Activated CD4-positive, alpha-beta T cell treated with anti-CD3 and anti-CD28 coated beads, Interleukin-2, amount 50 U/mL, for 1 hour (primary cell): Measurements from ENCODE around the gene TBL1X.
"Not testable (repeated sequence)": the region's sequence is repeated elsewhere in the genome, so short reads cannot be mapped to it uniquely, and the experiment has no call there.

Experiments used
- DNase-seq: peaks from one replicate; pipeline ENCODE4 v3.0.0-alpha.2; 2020

Gene TBL1X

GRCh38 chrX:9500584-9500983, 35.7 kb downstream of the TBL1X start:
- no peak for DNase-seq

- DNase-seq: no peak
Measured at GRCh38 chrX:9501362-9501761, 36.5 kb downstream of the TBL1X start.

GRCh38 chrX:9503261-9503660, 38.4 kb downstream of the TBL1X start:
- no peak for DNase-seq

GRCh38 chrX:9510366-9510765, 45.5 kb downstream of the TBL1X start:
- no peak for DNase-seq

- DNase-seq: no peak
Measured at GRCh38 chrX:9510980-9511379, 46.1 kb downstream of the TBL1X start.

GRCh38 chrX:9515489-9515888, 50.6 kb downstream of the TBL1X start:
- no peak for DNase-seq

- no peak for DNase-seq
Measured at GRCh38 chrX:9515973-9516538, 51.2 kb downstream of the TBL1X start.

- DNase-seq: no peak
Measured at GRCh38 chrX:9516635-9517034, 51.8 kb downstream of the TBL1X start.

GRCh38 chrX:9518051-9518450, 53.2 kb downstream of the TBL1X start:
- no peak for DNase-seq

GRCh38 chrX:9518889-9519288, 54.0 kb downstream of the TBL1X start:
- DNase-seq: no peak

GRCh38 chrX:9519546-9520216, 54.8 kb downstream of the TBL1X start:
- no peak for DNase-seq

- DNase-seq: no peak
Measured at GRCh38 chrX:9520217-9520590, 55.3 kb downstream of the TBL1X start.

GRCh38 chrX:9522378-9523155, 57.7 kb downstream of the TBL1X start:
- DNase-seq: no peak

- DNase-seq: no peak
Measured at GRCh38 chrX:9525511-9526248, 60.8 kb downstream of the TBL1X start.

- no peak for DNase-seq
Measured at GRCh38 chrX:9526965-9527364, 62.1 kb downstream of the TBL1X start.

- DNase-seq: no peak
Measured at GRCh38 chrX:9528498-9528897, 63.6 kb downstream of the TBL1X start.

- DNase-seq: no peak
Measured at GRCh38 chrX:9529223-9529622, 64.4 kb downstream of the TBL1X start.

GRCh38 chrX:9530848-9531274, 66.0 kb downstream of the TBL1X start:
- DNase-seq: peak; percentile 51

- no peak for DNase-seq
Measured at GRCh38 chrX:9532349-9532748, 67.5 kb downstream of the TBL1X start.

GRCh38 chrX:9533611-9534010, 68.8 kb downstream of the TBL1X start:
- DNase-seq: no peak

GRCh38 chrX:9534686-9535085, 69.8 kb downstream of the TBL1X start:
- no peak for DNase-seq

- DNase-seq: no peak
Measured at GRCh38 chrX:9535101-9535500, 70.2 kb downstream of the TBL1X start.

GRCh38 chrX:9536156-9536555, 71.3 kb downstream of the TBL1X start:
- not testable (repeated sequence) for DNase-seq

- no peak for DNase-seq
Measured at GRCh38 chrX:9537781-9538180, 72.9 kb downstream of the TBL1X start.
